NCI-H2227 (cell line): Measurements from ENCODE around the gene TBC1D2.

Experiments
- DNase-seq: peaks from one replicate; lab custom pipeline; 2025; ENCODE audit not compliant: unreplicated experiment; lab: John Stamatoyannopoulos, UW

Gene TBC1D2

GRCh38 chr9:98219364-98219716, 36.1 kb downstream of the TBC1D2 start:
- no peak for DNase-seq

DNA sequence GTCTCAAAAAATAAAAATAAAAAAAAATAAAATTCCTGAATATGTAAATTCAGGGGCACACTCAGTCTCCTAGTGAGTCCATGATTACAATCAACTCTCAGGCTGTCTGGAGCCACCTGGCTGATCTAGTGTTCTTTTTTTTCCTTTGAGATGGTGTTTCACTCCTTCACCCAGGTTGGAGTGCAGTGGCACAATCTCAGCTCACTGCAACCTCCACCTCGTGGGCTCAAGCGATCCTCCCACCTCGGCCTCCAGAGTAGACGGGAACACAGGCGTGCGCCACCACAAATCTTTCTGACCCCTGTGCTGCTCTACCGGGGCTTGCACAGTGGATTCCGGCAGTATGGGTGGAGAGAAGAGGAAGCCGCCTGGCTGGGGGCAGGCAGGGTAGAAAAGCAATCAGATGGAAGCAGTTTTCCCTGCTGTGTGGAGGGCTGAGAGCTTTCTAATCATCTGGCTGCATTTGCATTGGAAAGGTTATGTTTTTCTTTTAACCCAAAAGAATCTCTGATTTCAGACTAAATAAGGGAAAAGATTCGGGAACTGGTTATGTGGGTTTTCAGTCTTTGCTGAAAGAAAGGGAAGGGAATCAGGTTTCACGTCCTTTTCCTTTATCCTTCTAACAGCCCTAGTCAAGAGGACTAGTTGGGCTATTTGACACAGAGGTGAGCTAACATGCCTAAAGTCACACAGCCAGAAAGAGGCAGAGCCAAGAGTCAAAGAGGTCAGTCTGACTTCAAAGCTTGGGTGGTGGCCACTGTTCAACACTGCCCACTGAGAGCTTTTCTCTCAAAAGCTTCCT, 36.7 kb downstream of the TBC1D2 start:
- DNase-seq = no peak

DNA sequence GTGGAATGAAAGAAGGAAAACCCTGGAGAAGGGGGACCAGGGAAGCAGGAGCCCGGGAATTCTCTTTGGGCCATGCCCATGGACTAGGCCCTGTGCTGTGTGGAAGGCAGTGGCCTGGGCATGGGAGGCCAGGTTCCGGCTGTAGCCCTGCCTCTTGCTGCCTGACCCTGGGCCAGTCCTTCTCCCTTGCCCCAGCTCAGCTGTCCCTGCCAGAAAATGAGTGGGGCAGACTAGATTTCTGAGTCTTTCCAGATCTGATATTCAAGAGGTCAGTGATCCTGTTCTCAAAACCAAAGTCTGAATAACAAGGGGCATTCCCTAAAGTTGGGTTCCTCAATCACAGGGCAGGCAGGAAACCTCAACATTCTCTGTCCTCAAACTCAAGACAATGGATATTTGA, 38.2 kb downstream of the TBC1D2 start:
- no peak for DNase-seq

- no peak for DNase-seq
Measured at GRCh38 chr9:98216391-98216790, 39.1 kb downstream of the TBC1D2 start.

- peak; percentile 12 for DNase-seq
Measured at GRCh38 chr9:98215821-98216220, 39.6 kb downstream of the TBC1D2 start.

DNA sequence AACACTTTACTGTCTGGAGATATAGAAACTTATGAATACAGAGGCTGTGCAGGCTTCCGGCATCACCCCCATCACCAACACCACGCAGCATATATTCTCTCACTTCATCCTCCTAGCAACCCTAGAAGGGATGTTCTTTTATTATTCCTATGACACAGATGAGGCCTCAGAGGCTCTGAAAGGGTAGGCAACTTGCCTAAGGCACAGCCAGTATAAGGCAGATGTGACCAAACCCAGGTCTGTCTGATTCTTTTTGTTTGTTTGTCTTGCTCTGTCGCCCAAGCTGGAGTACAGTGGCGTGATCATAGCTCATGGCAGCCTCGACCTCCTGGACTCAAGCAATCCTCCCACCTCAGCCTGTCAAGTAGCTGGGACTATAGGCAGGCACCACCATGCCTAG, 40.2 kb downstream of the TBC1D2 start:
- no peak for DNase-seq

GRCh38 chr9:98214811-98215210, 40.6 kb downstream of the TBC1D2 start:
- no peak for DNase-seq

GRCh38 chr9:98211260-98211659, 44.2 kb downstream of the TBC1D2 start:
- DNase-seq = no peak

DNA sequence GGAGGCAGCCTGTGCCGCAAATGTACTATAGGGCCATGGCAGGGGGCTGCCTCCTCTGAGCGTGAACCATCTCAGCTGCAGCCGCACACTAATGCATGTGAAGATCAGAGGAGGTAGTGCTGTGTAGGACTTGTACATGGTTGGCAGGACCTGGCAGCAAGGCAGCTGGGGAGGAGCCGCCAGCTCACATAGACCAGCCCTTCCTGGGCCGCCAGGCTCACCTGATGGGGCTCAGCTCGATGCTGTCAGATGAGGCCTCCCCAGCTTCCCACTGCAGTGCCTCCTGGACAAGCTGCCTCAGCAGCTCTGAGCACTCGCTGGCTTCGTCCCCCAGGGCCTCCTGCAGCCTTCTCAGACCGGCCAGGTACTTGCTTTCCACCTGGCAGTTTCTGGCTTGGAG, 45.0 kb downstream of the TBC1D2 start:
- no peak for DNase-seq

GRCh38 chr9:98209530-98209929, 45.9 kb downstream of the TBC1D2 start:
- no peak for DNase-seq

GRCh38 chr9:98208635-98209034, 46.8 kb downstream of the TBC1D2 start:
- DNase-seq = no peak

DNA sequence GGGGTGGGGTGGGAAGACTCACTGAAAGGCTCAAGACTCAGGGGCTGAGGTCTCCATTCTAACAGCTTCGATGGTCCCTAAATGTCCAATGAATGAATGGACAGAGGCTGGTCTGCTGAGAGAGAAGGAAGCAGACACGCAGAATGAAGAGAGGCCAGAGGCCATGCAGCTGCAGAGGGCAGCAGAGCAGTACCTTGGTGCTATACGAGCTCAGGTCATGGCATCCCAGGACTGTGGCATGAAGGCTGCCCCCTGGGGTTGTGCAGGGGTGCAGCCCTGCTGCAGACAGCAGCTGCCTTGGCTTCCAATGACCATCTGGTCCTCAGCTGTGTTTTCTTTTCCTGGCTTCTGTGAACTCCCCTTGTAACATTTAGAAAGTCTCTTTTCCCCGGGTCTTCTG, 47.8 kb downstream of the TBC1D2 start:
- no peak for DNase-seq

DNA sequence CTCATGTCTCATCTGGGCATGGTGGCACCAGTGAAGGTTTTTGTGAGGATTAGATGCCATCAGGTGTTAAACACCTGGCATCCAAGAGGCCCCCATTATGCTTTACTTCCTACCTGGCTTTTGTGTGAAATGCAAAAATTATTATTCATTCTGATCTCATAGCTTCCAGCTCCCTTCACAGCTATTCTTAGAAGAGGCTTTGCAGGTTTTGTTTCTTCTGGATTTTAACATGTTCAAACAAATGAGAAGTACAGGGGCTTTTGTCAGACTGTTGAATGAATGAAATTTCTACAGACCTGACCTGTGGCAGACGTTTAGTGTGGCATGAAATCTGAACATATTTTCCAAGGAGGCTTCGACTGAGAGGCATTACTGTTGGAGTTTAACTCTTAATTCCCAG, 48.7 kb downstream of the TBC1D2 start:
- no peak for DNase-seq

DNA sequence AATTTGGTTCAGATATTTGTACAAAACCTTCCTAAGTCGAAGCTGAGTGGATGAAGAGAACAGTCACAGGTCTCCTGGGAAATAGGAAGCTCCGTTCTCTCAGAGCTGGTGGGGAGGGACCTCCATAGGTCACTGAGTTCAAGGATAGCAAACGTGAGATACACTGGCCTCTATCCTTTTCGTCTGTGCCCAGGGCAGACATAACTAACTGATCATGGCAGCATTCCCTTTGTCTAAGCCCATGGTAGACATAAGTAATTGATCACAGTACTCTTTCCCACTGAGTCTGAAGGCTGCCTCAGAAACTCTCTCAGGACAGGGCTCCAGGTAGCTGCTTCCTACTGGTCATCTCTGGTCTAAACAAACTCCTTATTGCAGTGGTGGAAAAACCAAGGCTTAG, 50.8 kb downstream of the TBC1D2 start:
- no peak for DNase-seq

DNA sequence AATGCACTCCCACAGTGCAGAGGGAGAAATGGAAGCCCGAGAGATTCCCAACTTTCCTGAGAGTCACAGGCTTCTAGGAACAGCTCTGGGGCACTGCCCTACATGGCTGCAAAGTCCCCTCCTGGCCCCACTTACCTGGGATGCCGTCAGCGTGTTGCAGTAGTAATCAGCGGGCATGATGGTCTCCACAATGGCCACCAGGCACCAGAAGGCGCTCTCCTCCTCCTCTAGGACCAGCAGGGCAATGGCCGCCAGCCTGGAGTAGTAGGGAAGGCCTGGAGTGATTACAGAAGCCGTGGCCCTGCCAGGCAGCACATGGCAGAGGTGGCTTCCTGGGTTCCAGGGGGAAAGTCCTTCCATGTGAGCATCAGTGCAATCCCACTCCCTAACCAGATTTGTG, 52.3 kb downstream of the TBC1D2 start:
- no peak for DNase-seq

DNA sequence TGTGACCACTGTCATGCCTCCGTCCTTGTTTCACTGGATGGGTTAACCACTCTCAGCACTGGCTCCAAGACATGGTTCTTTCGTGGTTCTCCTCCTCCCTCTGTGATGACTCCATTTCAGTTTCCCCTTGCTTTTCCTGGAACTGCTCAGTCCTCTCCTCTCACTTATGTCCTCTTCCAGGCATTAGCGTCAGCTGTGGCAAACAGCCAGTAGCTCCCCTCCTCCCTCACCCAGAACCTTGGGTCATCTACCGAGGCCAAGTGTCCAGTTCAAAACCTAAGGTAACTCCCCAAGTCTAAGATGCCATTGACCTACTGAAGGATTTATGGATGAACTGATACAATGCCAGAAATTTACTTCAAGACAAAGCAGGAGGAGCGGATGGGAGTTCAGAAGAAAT, 53.2 kb downstream of the TBC1D2 start:
- no peak for DNase-seq

DNA sequence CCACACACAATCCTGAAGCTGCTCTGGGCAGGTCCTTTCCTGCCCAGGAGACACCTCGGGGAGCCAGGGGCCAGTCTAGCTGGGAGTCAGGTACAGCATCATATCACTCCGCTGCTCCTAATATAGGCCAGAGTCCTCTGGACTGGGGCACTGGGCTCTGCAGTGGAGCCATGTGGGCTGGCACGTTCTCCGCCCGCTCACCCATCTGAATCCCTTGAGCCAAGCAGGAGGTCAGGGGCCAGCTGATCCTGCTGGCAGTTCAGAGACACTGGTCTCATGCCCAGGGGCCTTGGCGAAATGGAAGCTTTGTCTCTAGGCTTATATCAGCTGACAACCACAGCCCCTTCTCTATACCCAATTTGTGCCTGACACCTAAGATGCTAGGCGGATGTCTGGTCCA, 53.7 kb downstream of the TBC1D2 start:
- DNase-seq = no peak

GRCh38 chr9:98201102-98201501, 54.3 kb downstream of the TBC1D2 start:
- no peak for DNase-seq

- DNase-seq = no peak
Measured at GRCh38 chr9:98199388-98200033, 55.9 kb downstream of the TBC1D2 start.

DNA sequence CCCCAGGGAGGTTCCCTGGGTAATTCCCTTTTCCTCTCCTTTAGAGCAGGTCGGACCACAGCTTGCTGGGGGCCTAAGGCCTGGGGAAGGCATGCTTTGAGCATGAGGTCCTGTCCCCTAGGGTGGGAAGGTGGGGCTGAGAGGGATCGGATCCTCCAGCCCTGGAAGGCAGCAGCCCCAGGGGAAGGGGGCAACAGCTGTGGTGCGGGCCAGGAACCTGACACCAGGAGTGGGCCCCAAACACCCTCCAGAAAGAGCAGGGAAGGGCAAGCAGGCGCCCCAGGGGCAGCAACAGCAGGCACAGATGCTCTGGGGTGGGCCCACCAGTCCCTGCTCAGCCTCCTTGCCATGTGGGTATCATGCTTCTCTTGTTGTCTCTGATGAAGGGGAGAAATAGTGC, 59.8 kb downstream of the TBC1D2 start:
- no peak for DNase-seq

DNA sequence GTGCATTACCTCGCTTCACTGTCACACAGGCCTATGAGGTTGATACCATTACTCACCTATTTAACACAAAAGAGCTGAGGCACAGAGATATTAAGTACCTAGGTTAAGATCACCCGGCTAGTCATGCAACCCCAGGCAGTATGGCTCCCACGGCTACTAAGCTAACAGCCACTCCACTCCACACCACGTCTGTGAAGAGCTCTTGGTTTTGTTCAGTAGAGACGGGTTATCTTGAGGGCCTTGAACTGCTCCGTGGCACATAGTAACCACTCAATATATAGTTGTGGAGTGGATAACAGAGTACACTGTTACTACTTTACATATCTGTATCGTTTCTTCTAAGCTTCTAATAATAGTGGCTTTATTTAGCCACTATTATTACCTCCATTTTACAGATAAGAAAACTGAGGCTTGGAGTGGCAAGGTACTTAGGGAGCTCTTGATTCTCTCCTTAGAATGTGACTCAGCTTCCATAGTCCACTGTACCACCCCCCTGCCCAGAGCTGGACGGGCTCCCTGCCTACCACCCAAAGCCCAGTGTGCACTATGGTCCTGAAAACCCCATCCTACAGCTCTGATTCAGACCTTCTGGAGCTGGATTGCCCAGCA, 62.0 kb downstream of the TBC1D2 start:
- DNase-seq = no peak

GRCh38 chr9:98192503-98193335, 62.7 kb downstream of the TBC1D2 start, which contains the start of gene CORO2A:
Gene CORO2A, minus strand, starts transcription at chr9:98192637. Its CDS starts 34,977 bp downstream, at chr9:98157660.
- DNase-seq = peak; percentile 86
